Activated naive CD4-positive, alpha-beta T cell treated with anti-CD3 and anti-CD28 coated beads, Interleukin-2, amount 10 ng/mL, durations not matched to agents 5 hours and 36 hours (primary cell): Measurements from ENCODE around the gene SOD3. TPM values are rescaled to one million over a fixed set of nuclear protein-coding genes. Genes with fewer than 3 reads are reported as not detected.

Experiments
- total RNA-seq, 2 experiments: library from RNA; stranded (reverse); gene quantifications; one replicate each; pipeline ENCODE4 v1.2.3, GENCODE V29; 2021

The SOD3 gene
- not detected for total RNA-seq

GRCh38 chr4:24794916-24795665, at the start of gene SOD3:
Gene SOD3, plus strand, starts transcription at chr4:24795573. Its CDS starts 3,949 bp downstream, at chr4:24799522.

Other genes starting within 250 kb of the SOD3 start
- 100 to 1,000 TPM; 151 to 154 TPM for gene DHX15, start 211.0 kb upstream of the SOD3 start, total RNA-seq
- not detected for gene CCDC149, start 117.5 kb downstream of the SOD3 start, total RNA-seq
- not detected for gene LGI2, start 235.4 kb downstream of the SOD3 start, total RNA-seq